Astrocyte (in vitro differentiated cells and primary cell): ENCODE measurements around the gene ORAI2. TPM values are rescaled to one million over a fixed set of nuclear protein-coding genes. Genes with fewer than 3 reads are reported as not detected.
"Not testable (repeated sequence)": the region's sequence is repeated elsewhere in the genome, so short reads cannot be mapped to it uniquely, and the experiment has no call there.

Experiments
- DNase-seq: peaks from one replicate; pipeline ENCODE4 v3.0.0-alpha.2; 2010; ENCODE audit warnings: low read depth
- FAIRE-seq: peaks from 2 replicates; lab custom pipeline; 2011; peaks lifted over from hg19 to GRCh38; lab: Jason Lieb, UNC
- H2AFZ ChIP-seq: 2 replicates; pipeline ENCODE4 v1.6.0; 2012; ENCODE audit warnings: low read depth, low read length, inconsistent platforms
- H3K27ac ChIP-seq: 2 replicates; pipeline ENCODE4 v1.5.1; 2011; ENCODE audit warnings: low read depth, low read length, inconsistent platforms
- H3K27me3 ChIP-seq: 2 replicates; pipeline ENCODE4 v1.6.0; 2011; ENCODE audit warnings: low read length, inconsistent platforms; ENCODE audit not compliant: insufficient read depth
- H3K36me3 ChIP-seq: 2 replicates; pipeline ENCODE4 v1.5.1; 2011; ENCODE audit warnings: low read length, inconsistent platforms; ENCODE audit not compliant: insufficient read depth
- H3K4me1 ChIP-seq: 2 replicates; pipeline ENCODE4 v1.5.1; 2011; ENCODE audit warnings: low read length, inconsistent platforms; ENCODE audit not compliant: insufficient read depth
- H3K4me2 ChIP-seq: 2 replicates; pipeline ENCODE4 v1.6.0; 2012; ENCODE audit warnings: low read length, inconsistent platforms
- H3K4me3 ChIP-seq: 2 replicates; pipeline ENCODE4 v1.5.1; 2011; ENCODE audit warnings: low read depth, mild to moderate bottlenecking, low read length, inconsistent platforms; ENCODE audit not compliant: insufficient read depth
- H3K79me2 ChIP-seq: 2 replicates; pipeline ENCODE4 v1.6.0; 2012; ENCODE audit warnings: mild to moderate bottlenecking, low read length, inconsistent platforms; ENCODE audit not compliant: insufficient read depth
- H3K9ac ChIP-seq: 2 replicates; pipeline ENCODE4 v1.6.0; 2012; ENCODE audit warnings: mild to moderate bottlenecking, low read length, inconsistent platforms
- H3K9me3 ChIP-seq: 2 replicates; pipeline ENCODE4 v1.5.1; 2012; ENCODE audit warnings: low read depth, mild to moderate bottlenecking, low read length, inconsistent platforms; ENCODE audit not compliant: insufficient read depth
- H4K20me1 ChIP-seq: 2 replicates; pipeline ENCODE4 v1.6.0; 2012; ENCODE audit warnings: low read length, inconsistent platforms; ENCODE audit not compliant: insufficient read depth
- H3K27ac Mint-ChIP-seq: one replicate; pipeline ENCODE4 v1.8.0; 2021; ENCODE audit warnings: mild to moderate bottlenecking, mixed read lengths; ENCODE audit not compliant: unreplicated experiment
- H3K27me3 Mint-ChIP-seq: one replicate; pipeline ENCODE4 v1.8.0; 2021; ENCODE audit warnings: low read depth, mixed read lengths; ENCODE audit not compliant: unreplicated experiment
- H3K36me3 Mint-ChIP-seq: one replicate; pipeline ENCODE4 v1.8.0; 2021; ENCODE audit warnings: low read depth, mixed read lengths; ENCODE audit not compliant: unreplicated experiment
- H3K4me1 Mint-ChIP-seq: one replicate; pipeline ENCODE4 v1.8.0; 2021; ENCODE audit warnings: low read depth, mixed read lengths; ENCODE audit not compliant: unreplicated experiment
- H3K4me3 Mint-ChIP-seq: one replicate; pipeline ENCODE4 v1.8.0; 2021; ENCODE audit warnings: mild to moderate bottlenecking, moderate library complexity, mixed read lengths; ENCODE audit not compliant: unreplicated experiment
- H3K9me3 Mint-ChIP-seq: one replicate; pipeline ENCODE4 v1.8.0; 2021; ENCODE audit warnings: mild to moderate bottlenecking, mixed read lengths; ENCODE audit not compliant: unreplicated experiment
- CTCF ChIP-seq: IDR thresholded peaks from 2 replicates; pipeline ENCODE4 v1.5.1; 2011; ENCODE audit warnings: low read depth, mild to moderate bottlenecking, inconsistent platforms, low read length, moderate library complexity; ENCODE audit not compliant: insufficient read depth
- EZH2 ChIP-seq: IDR thresholded peaks from 2 replicates; pipeline ENCODE4 v1.6.1; 2012; ENCODE audit warnings: mild to moderate bottlenecking, low read length, inconsistent platforms; ENCODE audit not compliant: insufficient read depth
- total RNA-seq: library from RNA; stranded (reverse); gene quantifications from 2 replicates; pipeline ENCODE4 v1.2.1, GENCODE V29; 2021

Gene ORAI2
- total RNA-seq, 1 donor from 2014 or later, result 64.4 TPM

- no peak overlapping the region for H3K4me2 ChIP-seq
- no peaks in the 10 kb centered on the region for H3K9me3 ChIP-seq
- no peaks in the 10 kb centered on the region for H3K27me3 ChIP-seq
- Mint-ChIP-seq H3K27me3 (no peaks in the 10 kb centered on the region), H3K36me3 (peaks cover 7% of the 10 kb centered on the region), H3K4me3 (no peak overlapping the region), H3K4me1 (peaks cover 9% of the 10 kb centered on the region), H3K27ac (no peak overlapping the region), H3K9me3 (no peaks in the 10 kb centered on the region)
- H3K9ac ChIP-seq, result no peak overlapping the region
- no peak overlapping the region for H3K4me3 ChIP-seq
- DNase-seq (no peak), FAIRE-seq (no peak)
- peaks cover 21% of the 10 kb centered on the region for H3K4me1 ChIP-seq
- TF ChIP-seq CTCF, result no peak
- TF ChIP-seq EZH2, result no peak
- H4K20me1 ChIP-seq, result peaks cover 5% of the 10 kb centered on the region
- no peak overlapping the region for H2AFZ ChIP-seq
- H3K27ac ChIP-seq, result no peak overlapping the region
- peaks cover 2% of the 10 kb centered on the region for H3K36me3 ChIP-seq
- no peaks in the 10 kb centered on the region for H3K79me2 ChIP-seq
Observed at GRCh38 chr7:102452451-102452850, 19.1 kb downstream of the ORAI2 start.

- Histone ChIP-seq H3K4me3 (no peak overlapping the region), H3K4me2 (no peak overlapping the region), H3K9ac (no peak overlapping the region), H3K36me3 (peaks cover 5% of the 10 kb centered on the region), H4K20me1 (peaks cover 5% of the 10 kb centered on the region), H3K27ac (no peak overlapping the region), H2AFZ (no peak overlapping the region), H3K4me1 (peaks cover 12% of the 10 kb centered on the region), H3K9me3 (no peaks in the 10 kb centered on the region), H3K79me2 (no peaks in the 10 kb centered on the region), H3K27me3 (no peaks in the 10 kb centered on the region)
- Mint-ChIP-seq H3K9me3 (no peaks in the 10 kb centered on the region), H3K4me3 (no peak overlapping the region), H3K27ac (no peak overlapping the region), H3K27me3 (no peaks in the 10 kb centered on the region), H3K4me1 (peaks cover 9% of the 10 kb centered on the region), H3K36me3 (peaks cover 4% of the 10 kb centered on the region)
- no peak for TF ChIP-seq EZH2
- no peak for DNase-seq
- FAIRE-seq, result no peak
Observed at GRCh38 chr7:102453319-102453718, 19.9 kb downstream of the ORAI2 start.

GRCh38 chr7:102454468-102454867 is 21.1 kb downstream of the ORAI2 start:
- Mint-ChIP-seq H3K27ac (no peak overlapping the region), H3K4me1 (peaks cover 9% of the 10 kb centered on the region), H3K9me3 (no peaks in the 10 kb centered on the region), H3K36me3 (peaks cover 4% of the 10 kb centered on the region), H3K4me3 (no peak overlapping the region), H3K27me3 (no peaks in the 10 kb centered on the region)
- TF ChIP-seq EZH2, result no peak
- TF ChIP-seq CTCF, result no peak
- Histone ChIP-seq H2AFZ (no peak overlapping the region), H4K20me1 (peaks cover 5% of the 10 kb centered on the region), H3K9ac (no peak overlapping the region), H3K27ac (no peak overlapping the region), H3K79me2 (no peaks in the 10 kb centered on the region), H3K4me2 (no peak overlapping the region), H3K27me3 (no peaks in the 10 kb centered on the region), H3K4me3 (no peak overlapping the region), H3K4me1 (peaks cover 12% of the 10 kb centered on the region), H3K36me3 (peaks cover 5% of the 10 kb centered on the region), H3K9me3 (no peaks in the 10 kb centered on the region)
- no peak for DNase-seq
- FAIRE-seq, result no peak

GRCh38 chr7:102454932-102455331 is 21.6 kb downstream of the ORAI2 start:
- not testable (repeated sequence) for H3K36me3 ChIP-seq, H3K27me3 Mint-ChIP-seq, H3K27ac ChIP-seq, H3K27ac Mint-ChIP-seq, H2AFZ ChIP-seq, H3K4me1 Mint-ChIP-seq, H3K4me3 ChIP-seq, H4K20me1 ChIP-seq, FAIRE-seq, DNase-seq, H3K9me3 Mint-ChIP-seq, H3K9ac ChIP-seq, H3K79me2 ChIP-seq, H3K36me3 Mint-ChIP-seq, H3K4me3 Mint-ChIP-seq, H3K4me2 ChIP-seq, H3K9me3 ChIP-seq, H3K27me3 ChIP-seq
- peaks cover 12% of the 10 kb centered on the region for H3K4me1 ChIP-seq
